Liver (tissue), 9 donors: ENCODE measurements around the gene PLA2G12A. TPM values are rescaled to one million over a fixed set of nuclear protein-coding genes. Genes with fewer than 3 reads are reported as not detected.
A peak's percentile ranks its signal among the peaks of the same experiment; 100 is the strongest.

Experiments used
- DNase-seq: peaks from one replicate; pipeline ENCODE4 v3.0.0-alpha.2; 2017; ENCODE audit warnings: low spot score
- H3K27ac ChIP-seq, 2 donors: one replicate each; pipeline ENCODE4 v1.7.0; 2013; ENCODE audit warnings: inconsistent platforms in 2 of 2, low read length in 2 of 2, control low read depth in 1 of 2, low read depth in 1 of 2, mild to moderate bottlenecking in 1 of 2
- H3K27me3 ChIP-seq, 4 donors: one replicate each; pipeline versions ENCODE4 v1.6.1 to v1.7.0; 2013; ENCODE audit warnings: low read length in 3 of 4, inconsistent platforms in 1 of 4, mild to moderate bottlenecking in 1 of 4, moderate library complexity in 1 of 4; ENCODE audit not compliant: control insufficient read depth in 4 of 4, insufficient read depth in 4 of 4
- H3K36me3 ChIP-seq, 4 donors: one replicate each; pipeline versions ENCODE4 v1.6.1 to v1.7.0; 2013; ENCODE audit warnings: low read length in 3 of 4, mild to moderate bottlenecking in 3 of 4, low read depth in 1 of 4, moderate library complexity in 1 of 4; ENCODE audit not compliant: control insufficient read depth in 4 of 4, insufficient read depth in 3 of 4
- H3K4me1 ChIP-seq, 4 donors: one replicate each; pipeline versions ENCODE4 v1.6.1 to v1.7.0; 2013; ENCODE audit warnings: low read length in 3 of 4, mild to moderate bottlenecking in 3 of 4, moderate library complexity in 1 of 4; ENCODE audit not compliant: control insufficient read depth in 4 of 4, insufficient read depth in 4 of 4
- H3K4me3 ChIP-seq, 3 donors: one replicate each; pipeline versions ENCODE4 v1.6.1 to v1.7.0; 2013; ENCODE audit warnings: low read length in 3 of 3, control low read depth in 1 of 3, low read depth in 1 of 3, mild to moderate bottlenecking in 1 of 3
- H3K9ac ChIP-seq, 2 donors: one replicate each; pipeline ENCODE4 v1.7.0; 2013; ENCODE audit warnings: low read length in 2 of 2, mild to moderate bottlenecking in 2 of 2, moderate library complexity in 2 of 2, control low read depth in 1 of 2, low read depth in 1 of 2
- H3K9me3 ChIP-seq, 4 donors: one replicate each; pipeline versions ENCODE4 v1.6.1 to v1.7.0; 2013; ENCODE audit warnings: low read length in 3 of 4; ENCODE audit not compliant: control insufficient read depth in 4 of 4
- ATF3 ChIP-seq: IDR thresholded peaks from 2 replicates; pipeline ENCODE4 v1.6.1; 2016; ENCODE audit warnings: antibody characterized with exemption
- CTCF ChIP-seq: fragments of 150-350 bp; IDR thresholded peaks from 2 replicates; pipeline ENCODE4 v1.5.1; 2017; ENCODE audit warnings: improper control_type of control experiment, low read depth, low read length; ENCODE audit not compliant: missing input control
- EGR1 ChIP-seq, 2 donors: IDR thresholded peaks; 2 replicates each; pipeline ENCODE4 v1.6.1; 2016 to 2018; ENCODE audit warnings: antibody characterized with exemption in 2 of 2, low read depth in 2 of 2
- FOXA1 ChIP-seq: IDR thresholded peaks from 2 replicates; pipeline ENCODE4 v1.6.1; 2016; ENCODE audit warnings: antibody characterized with exemption
- FOXA2 ChIP-seq: IDR thresholded peaks from 2 replicates; pipeline ENCODE4 v1.6.1; 2016; ENCODE audit warnings: antibody characterized with exemption
- GABPA ChIP-seq, 2 donors: IDR thresholded peaks in 1 of 2; conservative IDR thresholded peaks in 1 of 2; 2 replicates each; pipeline ENCODE4 v1.6.1; 2016; ENCODE audit warnings: antibody characterized with exemption in 2 of 2, mild to moderate bottlenecking in 1 of 2, moderate library complexity in 1 of 2
- HNF4A ChIP-seq, 2 donors: conservative IDR thresholded peaks; 2 replicates each; pipeline ENCODE4 v1.6.1; 2016; ENCODE audit warnings: antibody characterized with exemption in 2 of 2, mild to moderate bottlenecking in 2 of 2
- HNF4G ChIP-seq: IDR thresholded peaks from 2 replicates; pipeline ENCODE4 v1.6.1; 2016; ENCODE audit warnings: antibody characterized with exemption
- JUND ChIP-seq, 2 donors: IDR thresholded peaks; 2 replicates each; pipeline ENCODE4 v1.6.1; 2016; ENCODE audit warnings: antibody characterized with exemption in 2 of 2
- NR2F2 ChIP-seq: IDR thresholded peaks from 2 replicates; pipeline ENCODE4 v1.6.1; 2016; ENCODE audit warnings: antibody characterized with exemption
- RAD21 ChIP-seq, 2 donors: IDR thresholded peaks; 2 replicates each; pipeline ENCODE4 v1.6.1; 2016; ENCODE audit warnings: antibody characterized with exemption in 2 of 2, mild to moderate bottlenecking in 2 of 2
- REST ChIP-seq: IDR thresholded peaks from 2 replicates; pipeline ENCODE4 v1.6.1; 2016; ENCODE audit warnings: antibody characterized with exemption, mild to moderate bottlenecking
- RXRA ChIP-seq, 2 donors: IDR thresholded peaks; 2 replicates each; pipeline ENCODE4 v1.6.1; 2017 to 2018; ENCODE audit warnings: antibody characterized with exemption in 2 of 2, mild to moderate bottlenecking in 1 of 2
- SP1 ChIP-seq: IDR thresholded peaks from 2 replicates; pipeline ENCODE4 v1.6.1; 2018; ENCODE audit warnings: antibody characterized with exemption, mild to moderate bottlenecking
- YY1 ChIP-seq: IDR thresholded peaks from 2 replicates; pipeline ENCODE4 v1.6.1; 2016; ENCODE audit warnings: antibody characterized with exemption, mild to moderate bottlenecking
- ZBTB33 ChIP-seq: IDR thresholded peaks from 2 replicates; pipeline ENCODE4 v1.6.1; 2016; ENCODE audit warnings: antibody characterized with exemption
- polyA plus RNA-seq, 2 donors: library from polyadenylated mRNA; stranded (reverse) in 1 of 2; unstranded in 1 of 2; fragments of 200-250 nt in 1 of 2; fragments of >200 nt in 1 of 2; fragmentation: Nextera tagmentation in 1 of 2; extraction: Ambion mirVana in 1 of 2; gene quantifications; one replicate each; pipeline versions ENCODE4 v1.2.1 to v1.2.3, GENCODE V29; 2013 to 2015
- total RNA-seq, 2 donors: library from RNA; depleted of rRNA; stranded (reverse); fragments of >200 nt; gene quantifications; one replicate each; pipeline ENCODE4 v1.2.3, GENCODE V29; 2014
- donor health status: healthy.
- donor health status: healthy.
- donor health status: healthy.
- donor health status: healthy.
- donor health status: healthy.

Gene PLA2G12A
- total and polyA plus RNA-seq, 4 donors, result 11.3 to 57.7 (median 29.4) TPM

- TF ChIP-seq CTCF (no peak), JUND (IDR thresholded peaks at IDR 0.05) (no peak), FOXA1 (no peak), NR2F2 (no peak), HNF4A (conservative IDR thresholded peaks at IDR 0.05) (peak; percentile 46 to 49), EGR1 (IDR thresholded peaks at IDR 0.05; ENCODE audit: low read depth in 2 of 2) (no peak), SP1 (peak; percentile 8), HNF4G (no peak), RAD21 (IDR thresholded peaks at IDR 0.05) (no peak)
Observed at GRCh38 chr4:109746728-109747127, 16.9 kb upstream of the PLA2G12A start (continued).

- Histone ChIP-seq H3K4me1 (peaks cover 0 to 18% (median 12%) of the 10 kb centered on the region in 4 donors), H3K27ac (no peak overlapping the region), H3K27me3 (no peaks in the 10 kb centered on the region), H3K9ac (no peak overlapping the region), H3K9me3 (no peaks in the 10 kb centered on the region), H3K36me3 (peaks cover 7 to 49% (median 44%) of the 10 kb centered on the region in 4 donors), H3K4me3 (no peak overlapping the region)
- no peak for DNase-seq
- TF ChIP-seq ZBTB33 (no peak), FOXA1 (no peak), RAD21 (IDR thresholded peaks at IDR 0.05) (no peak), GABPA (IDR thresholded peaks at IDR 0.05 in 1 of 2, conservative IDR thresholded peaks at IDR 0.05 in 1 of 2) (no peak), JUND (IDR thresholded peaks at IDR 0.05) (no peak), HNF4G (no peak), REST (no peak), NR2F2 (no peak), HNF4A (conservative IDR thresholded peaks at IDR 0.05) (no peak), RXRA (IDR thresholded peaks at IDR 0.05) (no peak), CTCF (no peak), EGR1 (IDR thresholded peaks at IDR 0.05; ENCODE audit: low read depth in 2 of 2) (no peak), ATF3 (no peak), FOXA2 (no peak), YY1 (no peak), SP1 (no peak)
Observed at GRCh38 chr4:109745830-109746229, 16.0 kb upstream of the PLA2G12A start.
